GM12878 (cell line): ENCODE measurements around the gene PIP4K2A.

Source experiments
- CHD1 ChIP-seq: IDR thresholded peaks from 2 replicates; pipeline ENCODE4 v1.6.1; 2012; ENCODE audit warnings: low read depth, low read length, improper control_type of control experiment
- HDAC2 ChIP-seq: fragments of 200-600 bp; sonication (generic); IDR thresholded peaks from 2 replicates; pipeline ENCODE4 v1.6.1; 2017

- TF ChIP-seq HDAC2: no peak
- TF ChIP-seq CHD1: no peak
These were observed 222.9 kb downstream of the PIP4K2A start for GRCh38 chr10:22491480-22491879.
